Kasumi-1 (cell line): Measurements from ENCODE around the gene VRTN.
"Not testable (repeated sequence)": the region's sequence is repeated elsewhere in the genome, so short reads cannot be mapped to it uniquely, and the experiment has no call there.

Source experiments
- DNase-seq, 2 experiments: peaks; one replicate each; lab custom pipeline; 2025; lab: John Stamatoyannopoulos, UW

The VRTN gene

GRCh38 chr14:74349757-74350156, 1.5 kb downstream of the VRTN start:
- no peak for DNase-seq

GRCh38 chr14:74350211-74350927, 2.1 kb downstream of the VRTN start:
- no peak for DNase-seq

- no peak for DNase-seq
These were observed 2.7 kb downstream of the VRTN start for GRCh38 chr14:74350928-74351323.

GRCh38 chr14:74356892-74357575, 8.8 kb downstream of the VRTN start:
- no peak for DNase-seq

GRCh38 chr14:74357585-74357984, 9.3 kb downstream of the VRTN start:
- no peak for DNase-seq

GRCh38 chr14:74358176-74358829, 10.0 kb downstream of the VRTN start:
- DNase-seq = no peak

GRCh38 chr14:74360163-74360562, 11.9 kb downstream of the VRTN start:
- DNase-seq = no peak

DNA sequence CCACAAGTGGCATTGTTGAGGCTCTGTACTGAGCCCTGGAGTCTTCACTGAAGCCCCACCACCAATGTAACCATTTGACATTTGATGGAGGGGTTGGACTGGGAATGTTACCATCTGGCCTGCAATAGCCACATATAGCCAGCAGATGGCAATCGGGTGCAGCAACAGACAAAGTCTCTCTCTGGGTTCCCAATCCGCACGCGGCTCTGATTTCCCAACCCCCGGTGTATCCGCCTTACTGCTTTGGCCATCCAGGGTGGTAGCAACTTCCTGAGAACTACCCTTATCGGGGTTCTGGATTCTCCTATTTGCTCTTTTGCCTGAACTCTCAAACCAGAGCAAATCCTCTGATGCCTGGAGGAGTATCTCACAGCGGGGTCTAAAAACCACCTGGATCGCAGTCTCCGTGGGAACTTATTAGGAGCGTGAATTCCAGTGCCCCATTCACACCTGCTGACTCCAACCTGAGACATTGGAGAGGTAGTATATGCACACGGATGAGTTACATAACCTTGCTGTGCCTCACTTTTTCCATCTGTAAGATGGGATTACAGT, 14.2 kb downstream of the VRTN start:
- DNase-seq = peak; percentile 71 to 72

DNA sequence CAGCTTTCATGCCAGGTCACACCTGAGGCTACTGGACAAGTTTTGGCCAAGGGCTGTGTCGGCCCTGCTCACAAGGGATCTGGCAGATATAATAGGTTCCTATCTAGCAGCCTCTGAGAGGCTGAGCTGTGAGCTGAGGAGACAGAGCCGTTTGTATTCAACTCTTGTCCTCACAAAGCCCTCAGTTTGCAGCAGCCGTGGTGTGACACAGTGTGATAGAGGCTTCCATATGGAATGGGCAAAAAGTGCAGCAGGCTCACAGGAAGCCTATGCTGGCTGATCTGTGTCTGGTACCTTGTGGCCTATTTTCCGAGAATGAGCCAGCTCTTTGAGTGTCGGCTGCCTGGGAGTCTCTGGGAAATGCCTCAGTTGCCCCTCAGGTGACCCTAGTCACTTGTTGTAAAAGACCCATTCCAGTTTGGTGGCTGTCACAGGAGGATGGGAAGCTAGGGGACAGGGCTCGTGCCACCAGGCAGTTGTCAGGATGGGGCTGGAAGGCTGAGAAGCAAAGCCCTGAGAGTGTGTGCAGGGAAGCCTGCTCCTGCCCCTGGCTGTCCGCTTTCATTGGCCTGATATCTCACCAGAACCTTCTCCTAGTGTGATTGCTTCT, 16.1 kb downstream of the VRTN start:
- DNase-seq = no peak

- no peak for DNase-seq
These were observed 19.8 kb downstream of the VRTN start for GRCh38 chr14:74368026-74368425.

- DNase-seq = no peak
These were observed 20.2 kb downstream of the VRTN start for GRCh38 chr14:74368441-74368840.

- DNase-seq = no peak
These were observed 29.9 kb downstream of the VRTN start for GRCh38 chr14:74377976-74378690.

- DNase-seq = no peak
These were observed 31.9 kb downstream of the VRTN start for GRCh38 chr14:74380172-74380571.

DNA sequence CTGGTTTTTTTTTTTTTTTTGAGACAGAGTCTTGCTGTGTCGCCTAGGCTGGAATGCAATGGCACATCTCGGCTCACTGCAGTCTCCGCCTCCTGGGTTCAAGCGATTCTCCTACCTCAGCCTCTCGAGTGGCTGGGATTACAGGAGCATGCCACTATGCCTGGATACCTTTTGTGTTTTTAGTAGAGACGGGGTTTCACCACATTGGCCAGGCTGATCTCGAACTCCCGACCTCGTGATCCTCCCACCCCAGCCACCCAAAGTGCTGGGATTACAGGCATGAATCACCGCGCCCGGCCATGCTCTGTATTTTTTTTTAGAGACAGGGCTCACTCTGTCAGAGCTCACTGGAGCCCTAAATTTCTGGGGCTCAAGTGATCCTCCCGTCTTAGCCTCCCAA, 32.6 kb downstream of the VRTN start:
- DNase-seq = no peak

GRCh38 chr14:74381571-74381970, 33.3 kb downstream of the VRTN start:
- DNase-seq = not testable (repeated sequence)

- DNase-seq = no peak
These were observed 34.0 kb downstream of the VRTN start for GRCh38 chr14:74382231-74382630.

DNA sequence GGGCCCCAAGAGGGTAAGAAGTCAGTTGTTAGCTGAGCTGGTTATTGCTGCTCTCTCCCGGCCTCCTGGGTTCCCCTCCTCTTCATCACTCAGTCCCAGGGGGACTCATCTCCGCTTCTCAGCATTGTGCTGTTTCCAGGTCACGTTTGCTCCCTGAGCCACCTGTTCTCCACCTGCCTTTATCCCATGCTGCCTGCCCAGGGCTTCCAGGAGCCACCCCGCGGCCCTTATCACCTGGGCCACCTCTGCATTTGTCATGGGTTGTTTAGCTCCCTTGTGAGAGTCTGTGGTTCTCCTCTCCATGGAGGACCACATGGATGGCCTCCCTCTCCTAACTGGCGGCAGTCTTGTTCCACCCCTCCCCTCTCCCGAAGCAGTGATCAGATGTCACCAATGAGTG, 41.7 kb downstream of the VRTN start:
- DNase-seq = no peak

- not testable (repeated sequence) for DNase-seq
These were observed 42.2 kb downstream of the VRTN start for GRCh38 chr14:74390505-74390904.

- no peak for DNase-seq
These were observed 43.2 kb downstream of the VRTN start for GRCh38 chr14:74391479-74391878.

DNA sequence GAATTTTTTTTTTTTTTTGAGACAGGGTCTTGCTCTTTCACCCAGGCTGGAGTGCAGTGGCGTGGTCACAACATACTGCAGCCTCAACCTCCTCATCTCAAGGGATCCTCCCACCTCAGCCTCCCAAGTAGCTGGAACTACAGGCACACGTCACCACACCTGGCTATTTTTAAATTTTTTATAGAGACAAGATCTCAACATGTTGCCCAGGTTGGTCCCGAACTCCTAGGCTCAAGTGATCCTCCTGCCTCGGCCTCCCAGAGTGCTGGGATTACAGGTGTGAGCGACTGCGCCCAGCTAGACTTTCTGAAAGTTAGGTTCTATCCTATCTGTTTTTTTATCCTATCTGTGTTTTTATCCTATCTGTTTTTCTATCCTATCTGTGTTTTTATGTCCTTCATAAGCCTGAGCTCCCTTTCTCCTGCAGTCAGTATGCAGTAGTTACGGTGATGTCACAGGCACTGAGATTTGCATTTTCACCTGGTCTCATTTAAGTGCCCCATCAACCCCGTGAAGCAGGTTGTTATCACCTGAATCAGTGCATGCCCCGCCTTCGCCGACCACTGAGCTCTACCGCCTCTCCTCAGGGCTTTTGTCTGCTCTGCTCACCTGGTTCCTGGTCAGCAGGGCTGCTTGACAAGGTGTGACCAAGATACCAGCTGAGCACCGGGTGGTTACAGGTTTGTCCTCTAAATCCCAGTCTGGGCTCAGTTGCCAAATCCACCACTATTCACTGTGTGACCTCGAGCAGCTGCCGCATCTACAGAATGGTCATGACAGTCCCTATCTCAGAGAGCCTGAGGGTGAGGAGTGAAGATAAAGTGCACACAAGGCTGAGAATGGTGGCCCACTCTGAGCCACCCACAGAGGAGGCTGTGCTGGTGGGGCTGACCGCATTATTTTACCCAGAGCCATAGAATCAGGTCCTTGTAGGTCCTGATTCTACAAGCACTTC, 44.6 kb downstream of the VRTN start:
- DNase-seq = no peak

GRCh38 chr14:74394549-74394948, 46.3 kb downstream of the VRTN start:
- DNase-seq = no peak
